ENCODE data around the gene IFITM10. TPM values are rescaled to one million over a fixed set of nuclear protein-coding genes. Genes with fewer than 3 reads are reported as not detected.

Gene IFITM10
- total RNA-seq, 2 experiments from 2014 or later, result 0.21 TPM; not detected in 1

- Mint-ChIP-seq H3K36me3 (ENCODE audit: low read depth) (no peaks in the 10 kb centered on the region), H3K27ac (no peak overlapping the region), H3K4me1 (peaks cover 5% of the 10 kb centered on the region), H3K27me3 (peaks cover 14% of the 10 kb centered on the region), H3K9me3 (ENCODE audit: low read depth) (no peaks in the 10 kb centered on the region), H3K4me3 (no peak overlapping the region)
- POLR2A ChIA-PET, result no interaction called here
- no peak for ATAC-seq
- intact Hi-C loops (cut with DNase I, micrococcal nuclease), result loop anchor here (1.0 to 5.0 kb wide), 6 partner anchors 43 to 457 kb away; partner anchors contain the start of gene TNNT3 (in 1 of the 2)
- no peak for DNase-seq
- CTCF ChIA-PET, result interaction anchor here (0.7 to 5.7 kb wide), 24 partner anchors 12 to 455 kb away, joined by 3 to 181 read pairs (median 6); partner anchors contain the start of genes CTSD and SYT8
These were observed 55.4 kb downstream of the IFITM10 start for GRCh38 chr11:1694846-1695547.

- intact Hi-C loops (cut with DNase I, micrococcal nuclease), result loop anchor here (1.0 to 5.0 kb wide), 6 partner anchors 42 to 458 kb away; partner anchors contain the start of gene TNNT3 (in 1 of the 2)
- Mint-ChIP-seq H3K36me3 (ENCODE audit: low read depth) (no peaks in the 10 kb centered on the region), H3K27me3 (peaks cover 14% of the 10 kb centered on the region), H3K4me3 (no peak overlapping the region), H3K27ac (no peak overlapping the region), H3K9me3 (ENCODE audit: low read depth) (no peaks in the 10 kb centered on the region), H3K4me1 (peaks cover 5% of the 10 kb centered on the region)
- ChIA-PET POLR2A (interaction anchor here (0.9 kb wide), 1 partner anchor 138 kb away, joined by 3 read pairs; no protein-coding TSS in a partner anchor), CTCF (interaction anchor here (0.6 to 5.7 kb wide), 53 partner anchors 7 to 456 kb away, joined by 3 to 181 read pairs (median 5); partner anchors contain the start of genes CTSD, LSP1, SYT8 and TNNI2)
- peak; percentile 91 for DNase-seq
- peak; percentile 91 for ATAC-seq
These were observed 56.1 kb downstream of the IFITM10 start for GRCh38 chr11:1694064-1694845.

- ChIA-PET CTCF (interaction anchor here (0.6 to 5.7 kb wide), 52 partner anchors 8 to 461 kb away, joined by 3 to 181 read pairs (median 5); partner anchors contain the start of genes CTSD, LSP1 and SYT8), POLR2A (interaction anchor here (0.9 kb wide), 1 partner anchor 139 kb away, joined by 3 read pairs; no protein-coding TSS in a partner anchor)
- DNase-seq (peak; percentile 86), ATAC-seq (peak; percentile 64)
- Mint-ChIP-seq H3K27ac (peak overlapping the region; percentile 64), H3K36me3 (ENCODE audit: low read depth) (no peaks in the 10 kb centered on the region), H3K4me1 (peaks cover 5% of the 10 kb centered on the region), H3K27me3 (peaks cover 14% of the 10 kb centered on the region), H3K4me3 (peak overlapping the region; percentile 66), H3K9me3 (ENCODE audit: low read depth) (no peaks in the 10 kb centered on the region)
- intact Hi-C loops (cut with DNase I, micrococcal nuclease), result loop anchor here (1.0 to 5.0 kb wide), 6 partner anchors 41 to 459 kb away; partner anchors contain the start of gene TNNT3 (in 1 of the 2)
These were observed 56.9 kb downstream of the IFITM10 start for GRCh38 chr11:1693327-1694063.

GRCh38 chr11:1692708-1693326, 57.6 kb downstream of the IFITM10 start:
- Mint-ChIP-seq H3K27me3 (peaks cover 14% of the 10 kb centered on the region), H3K36me3 (ENCODE audit: low read depth) (no peaks in the 10 kb centered on the region), H3K9me3 (ENCODE audit: low read depth) (no peaks in the 10 kb centered on the region), H3K27ac (no peak overlapping the region), H3K4me3 (peak overlapping the region; percentile 66), H3K4me1 (peaks cover 5% of the 10 kb centered on the region)
- intact Hi-C loops (cut with DNase I, micrococcal nuclease), result loop anchor here (1.0 to 5.0 kb wide), 4 partner anchors 41 to 459 kb away; partner anchors contain the start of gene TNNT3 (in 1 of the 2)
- no peak for DNase-seq
- ChIA-PET POLR2A (no interaction called here), CTCF (interaction anchor here (0.6 to 5.7 kb wide), 23 partner anchors 10 to 1041 kb away, joined by 3 to 181 read pairs (median 6); partner anchors contain the start of genes CTSD and SYT8)
- no peak for ATAC-seq

- ATAC-seq (no peak), DNase-seq (no peak)
- Mint-ChIP-seq H3K27me3 (peaks cover 14% of the 10 kb centered on the region), H3K36me3 (ENCODE audit: low read depth) (no peaks in the 10 kb centered on the region), H3K4me1 (peaks cover 5% of the 10 kb centered on the region), H3K27ac (no peak overlapping the region), H3K9me3 (ENCODE audit: low read depth) (no peaks in the 10 kb centered on the region), H3K4me3 (no peak overlapping the region)
- intact Hi-C loops (cut with DNase I, micrococcal nuclease), result loop anchor here (5.0 kb wide), 3 partner anchors 40 to 460 kb away; partner anchors contain the start of gene TNNT3 (in 1 of the 2)
- ChIA-PET CTCF (interaction anchor here (0.6 to 5.7 kb wide), 12 partner anchors 12 to 1042 kb away, joined by 3 to 181 read pairs (median 10); partner anchors contain the start of gene SYT8), POLR2A (interaction anchor here (0.7 kb wide), 1 partner anchor 141 kb away, joined by 3 read pairs; no protein-coding TSS in a partner anchor)
These were observed 58.3 kb downstream of the IFITM10 start for GRCh38 chr11:1691878-1692707.

- CTCF ChIA-PET, result interaction anchor here (0.6 to 5.7 kb wide), 7 partner anchors 11 to 310 kb away, joined by 3 to 181 read pairs (median 26); partner anchors contain the start of gene SYT8
- no peak for DNase-seq
- Mint-ChIP-seq H3K4me1 (peaks cover 5% of the 10 kb centered on the region), H3K4me3 (no peak overlapping the region), H3K36me3 (ENCODE audit: low read depth) (no peaks in the 10 kb centered on the region), H3K9me3 (ENCODE audit: low read depth) (no peaks in the 10 kb centered on the region), H3K27ac (no peak overlapping the region), H3K27me3 (peaks cover 14% of the 10 kb centered on the region)
- POLR2A ChIA-PET, result interaction anchor here (0.7 kb wide), 1 partner anchor 142 kb away, joined by 3 read pairs; no protein-coding TSS in a partner anchor
- no peak for ATAC-seq
- intact Hi-C loops (cut with DNase I, micrococcal nuclease), result loop anchor here (5.0 kb wide), 3 partner anchors 39 to 461 kb away; partner anchors contain the start of gene TNNT3 (in 1 of the 2)
These were observed 59.1 kb downstream of the IFITM10 start for GRCh38 chr11:1691026-1691877.

- ATAC-seq, result no peak
- Mint-ChIP-seq H3K27me3 (peaks cover 14% of the 10 kb centered on the region), H3K27ac (no peak overlapping the region), H3K9me3 (ENCODE audit: low read depth) (no peaks in the 10 kb centered on the region), H3K4me1 (peaks cover 5% of the 10 kb centered on the region), H3K4me3 (no peak overlapping the region), H3K36me3 (ENCODE audit: low read depth) (no peaks in the 10 kb centered on the region)
- POLR2A ChIA-PET, result no interaction called here
- intact Hi-C loops (cut with DNase I, micrococcal nuclease), result loop anchor here (5.0 kb wide), 3 partner anchors 38 to 462 kb away; partner anchors contain the start of gene TNNT3 (in 1 of the 2)
- CTCF ChIA-PET, result interaction anchor here (0.6 to 5.7 kb wide), 6 partner anchors 10 to 311 kb away, joined by 3 to 181 read pairs (median 29); partner anchors contain the start of gene SYT8
- DNase-seq, result no peak
These were observed 60.0 kb downstream of the IFITM10 start for GRCh38 chr11:1690167-1691025.

All from activated CD4-positive, alpha-beta T cell treated with anti-CD3 and anti-CD28 coated beads for 36 hours (primary cell).